Measurements from ENCODE around the gene XAGE2.

- TF ChIP-seq, protein P1, sequence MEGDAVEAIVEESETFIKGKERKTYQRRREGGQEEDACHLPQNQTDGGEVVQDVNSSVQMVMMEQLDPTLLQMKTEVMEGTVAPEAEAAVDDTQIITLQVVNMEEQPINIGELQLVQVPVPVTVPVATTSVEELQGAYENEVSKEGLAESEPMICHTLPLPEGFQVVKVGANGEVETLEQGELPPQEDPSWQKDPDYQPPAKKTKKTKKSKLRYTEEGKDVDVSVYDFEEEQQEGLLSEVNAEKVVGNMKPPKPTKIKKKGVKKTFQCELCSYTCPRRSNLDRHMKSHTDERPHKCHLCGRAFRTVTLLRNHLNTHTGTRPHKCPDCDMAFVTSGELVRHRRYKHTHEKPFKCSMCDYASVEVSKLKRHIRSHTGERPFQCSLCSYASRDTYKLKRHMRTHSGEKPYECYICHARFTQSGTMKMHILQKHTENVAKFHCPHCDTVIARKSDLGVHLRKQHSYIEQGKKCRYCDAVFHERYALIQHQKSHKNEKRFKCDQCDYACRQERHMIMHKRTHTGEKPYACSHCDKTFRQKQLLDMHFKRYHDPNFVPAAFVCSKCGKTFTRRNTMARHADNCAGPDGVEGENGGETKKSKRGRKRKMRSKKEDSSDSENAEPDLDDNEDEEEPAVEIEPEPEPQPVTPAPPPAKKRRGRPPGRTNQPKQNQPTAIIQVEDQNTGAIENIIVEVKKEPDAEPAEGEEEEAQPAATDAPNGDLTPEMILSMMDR (IDR thresholded peaks at IDR 0.05), result no peak
- TF ChIP-seq EZH2 (IDR thresholded peaks at IDR 0.05) (no peak), EZH2phosphoT487 (IDR thresholded peaks at IDR 0.05) (no peak)
Measured at GRCh38 chrX:52424656-52425055, 55.8 kb downstream of the XAGE2 start.

Measured in neural progenitor cell (in vitro differentiated cells).